ENCODE measurements around the gene AS3MT. TPM values are rescaled to one million over a fixed set of nuclear protein-coding genes. Genes with fewer than 3 reads are reported as not detected.
"Not testable (repeated sequence)": the region's sequence is repeated elsewhere in the genome, so short reads cannot be mapped to it uniquely, and the experiment has no call there.

AS3MT gene
- total RNA-seq, 1 experiment from 2014 or later = 1.2 TPM

GRCh38 chr10:102845352-102845902 is 23.8 kb upstream of the AS3MT start:
- in situ Hi-C loops (cut with HindIII; ENCODE audit: low pct_unique_long_range_greater_than_20kb, low sequenced_read_pairs) = no loop called here
- DNase-seq (ENCODE audit: low read depth) = no peak

- in situ Hi-C loops (cut with HindIII; ENCODE audit: low pct_unique_long_range_greater_than_20kb, low sequenced_read_pairs) = no loop called here
- no peak for DNase-seq (ENCODE audit: low read depth)
These were observed 19.2 kb upstream of the AS3MT start for GRCh38 chr10:102850025-102850518.

- in situ Hi-C loops (cut with HindIII; ENCODE audit: low pct_unique_long_range_greater_than_20kb, low sequenced_read_pairs); DNase-seq (ENCODE audit: low read depth): not testable (repeated sequence)
These were observed 16.0 kb upstream of the AS3MT start for GRCh38 chr10:102853237-102853636.

- DNase-seq (ENCODE audit: low read depth) = peak; percentile 85
- in situ Hi-C loops (cut with HindIII; ENCODE audit: low pct_unique_long_range_greater_than_20kb, low sequenced_read_pairs) = not testable (repeated sequence)
These were observed 13.4 kb upstream of the AS3MT start for GRCh38 chr10:102855731-102856436.

GRCh38 chr10:102856758-102857424 is 12.4 kb upstream of the AS3MT start:
- in situ Hi-C loops (cut with HindIII; ENCODE audit: low pct_unique_long_range_greater_than_20kb, low sequenced_read_pairs) = no loop called here
- DNase-seq (ENCODE audit: low read depth) = no peak

- DNase-seq (ENCODE audit: low read depth) = no peak
- in situ Hi-C loops (cut with HindIII; ENCODE audit: low pct_unique_long_range_greater_than_20kb, low sequenced_read_pairs) = no loop called here
These were observed 9.4 kb upstream of the AS3MT start for GRCh38 chr10:102859911-102860310.

GRCh38 chr10:102863660-102864059 is 5.6 kb upstream of the AS3MT start:
- in situ Hi-C loops (cut with HindIII; ENCODE audit: low pct_unique_long_range_greater_than_20kb, low sequenced_read_pairs) = no loop called here
- no peak for DNase-seq (ENCODE audit: low read depth)

DNA sequence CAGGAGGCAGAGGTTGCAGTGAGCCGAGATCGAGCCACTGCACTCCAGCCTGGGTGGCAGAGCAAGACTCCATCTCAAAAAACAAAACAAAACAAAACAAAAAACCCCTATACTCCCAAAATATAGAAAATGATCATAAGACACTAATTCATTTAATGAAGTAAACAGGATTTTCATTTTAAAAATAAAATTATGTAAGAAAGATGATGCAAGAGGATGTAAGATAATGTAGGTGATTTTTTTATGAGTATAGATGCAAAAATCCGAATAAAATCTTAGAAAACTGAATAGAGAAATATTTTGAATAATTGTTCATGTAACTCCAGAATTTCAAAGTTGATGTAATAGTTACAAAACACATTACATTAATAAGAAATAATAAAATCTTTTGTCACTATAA is 3.6 kb upstream of the AS3MT start:
- in situ Hi-C loops (cut with HindIII; ENCODE audit: low pct_unique_long_range_greater_than_20kb, low sequenced_read_pairs) = no loop called here
- no peak for DNase-seq (ENCODE audit: low read depth)

DNA sequence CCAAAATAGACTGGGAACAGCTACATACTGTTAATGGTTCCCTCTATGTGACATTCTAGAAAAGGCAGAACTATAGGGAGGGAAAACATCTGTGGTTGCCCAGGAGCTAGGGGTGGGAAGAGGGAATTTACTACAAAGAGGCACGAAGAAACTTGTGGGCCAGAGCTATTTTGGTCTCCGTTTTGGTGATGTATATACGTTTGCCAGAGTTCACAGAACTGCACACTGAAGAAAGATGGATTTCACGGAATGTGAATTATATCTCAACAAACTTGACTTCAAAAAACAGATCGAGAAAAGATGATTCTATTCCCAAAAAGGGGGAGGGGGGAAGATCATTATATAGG is 386 bp upstream of the AS3MT start:
- in situ Hi-C loops (cut with HindIII; ENCODE audit: low pct_unique_long_range_greater_than_20kb, low sequenced_read_pairs) = no loop called here
- no peak for DNase-seq (ENCODE audit: low read depth)

DNA sequence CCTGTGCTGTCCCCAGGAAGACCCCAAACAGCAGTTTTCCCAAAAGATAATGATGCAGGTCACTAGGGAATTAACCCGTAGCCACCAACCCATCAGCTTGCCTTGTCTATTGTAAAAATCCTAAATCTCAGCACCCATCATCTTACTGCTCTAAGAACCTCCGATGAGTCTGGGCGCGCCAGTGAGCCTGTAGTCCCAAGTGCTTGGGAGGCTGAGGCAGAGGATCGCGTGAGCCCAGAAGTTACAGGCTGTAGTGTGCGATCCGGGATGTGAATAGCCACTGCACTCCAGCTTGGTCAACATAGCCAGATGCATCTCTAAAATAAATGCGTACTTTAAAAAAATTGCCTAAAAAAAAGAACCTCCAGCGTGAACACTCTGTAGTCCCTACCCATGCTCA is 951 bp downstream of the AS3MT start:
- DNase-seq (ENCODE audit: low read depth) = no peak
- in situ Hi-C loops (cut with HindIII; ENCODE audit: low pct_unique_long_range_greater_than_20kb, low sequenced_read_pairs) = no loop called here

- in situ Hi-C loops (cut with HindIII; ENCODE audit: low pct_unique_long_range_greater_than_20kb, low sequenced_read_pairs) = no loop called here
- DNase-seq (ENCODE audit: low read depth) = no peak
These were observed 2.9 kb downstream of the AS3MT start for GRCh38 chr10:102872163-102872562.

GRCh38 chr10:102876747-102877153 is 7.5 kb downstream of the AS3MT start:
- in situ Hi-C loops (cut with HindIII; ENCODE audit: low pct_unique_long_range_greater_than_20kb, low sequenced_read_pairs) = no loop called here
- no peak for DNase-seq (ENCODE audit: low read depth)

DNA sequence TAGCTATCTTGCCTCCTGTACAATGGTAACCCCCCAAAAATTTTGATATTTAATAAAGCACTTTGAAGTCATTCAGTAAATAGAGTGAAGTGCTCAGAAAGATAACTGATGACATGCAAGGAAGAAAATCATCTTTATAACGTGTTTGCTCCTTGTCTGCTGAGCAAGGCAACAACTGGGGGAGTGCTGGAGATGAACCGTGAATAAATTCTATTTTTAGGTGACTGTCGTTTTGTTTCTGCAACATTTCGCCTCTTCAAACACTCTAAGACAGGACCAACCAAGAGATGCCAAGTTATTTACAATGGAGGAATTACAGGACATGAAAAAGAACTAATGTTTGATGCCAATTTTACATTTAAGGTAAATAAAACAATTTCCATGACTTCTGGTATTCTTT is 9.4 kb downstream of the AS3MT start:
- in situ Hi-C loops (cut with HindIII; ENCODE audit: low pct_unique_long_range_greater_than_20kb, low sequenced_read_pairs) = no loop called here

GRCh38 chr10:102880256-102880655 is 11.0 kb downstream of the AS3MT start:
- no peak for DNase-seq (ENCODE audit: low read depth)
- in situ Hi-C loops (cut with HindIII; ENCODE audit: low pct_unique_long_range_greater_than_20kb, low sequenced_read_pairs) = no loop called here

More for the DNA sequence above, 9.4 kb downstream of the AS3MT start:
- no peak for DNase-seq (ENCODE audit: low read depth)

DNA sequence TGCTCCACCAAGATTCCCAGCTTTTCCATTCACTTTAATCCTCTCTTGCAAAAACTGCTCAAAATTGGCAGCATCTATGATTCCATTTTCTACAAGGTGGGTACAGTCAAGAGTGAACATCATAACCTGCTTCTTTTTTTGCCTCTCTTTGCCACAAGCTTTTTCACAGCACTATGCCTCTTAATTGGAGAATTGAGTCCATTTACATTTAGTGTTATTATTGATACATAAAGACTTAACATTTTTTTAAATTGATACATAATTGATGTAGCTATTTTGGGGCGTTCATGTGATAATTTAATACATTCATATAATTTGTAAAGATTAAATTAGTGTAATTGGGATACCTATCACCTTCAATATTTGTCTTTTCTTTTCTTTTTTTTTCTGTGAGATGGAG is 18.8 kb downstream of the AS3MT start:
- DNase-seq (ENCODE audit: low read depth) = no peak
- in situ Hi-C loops (cut with HindIII; ENCODE audit: low pct_unique_long_range_greater_than_20kb, low sequenced_read_pairs) = no loop called here

DNA sequence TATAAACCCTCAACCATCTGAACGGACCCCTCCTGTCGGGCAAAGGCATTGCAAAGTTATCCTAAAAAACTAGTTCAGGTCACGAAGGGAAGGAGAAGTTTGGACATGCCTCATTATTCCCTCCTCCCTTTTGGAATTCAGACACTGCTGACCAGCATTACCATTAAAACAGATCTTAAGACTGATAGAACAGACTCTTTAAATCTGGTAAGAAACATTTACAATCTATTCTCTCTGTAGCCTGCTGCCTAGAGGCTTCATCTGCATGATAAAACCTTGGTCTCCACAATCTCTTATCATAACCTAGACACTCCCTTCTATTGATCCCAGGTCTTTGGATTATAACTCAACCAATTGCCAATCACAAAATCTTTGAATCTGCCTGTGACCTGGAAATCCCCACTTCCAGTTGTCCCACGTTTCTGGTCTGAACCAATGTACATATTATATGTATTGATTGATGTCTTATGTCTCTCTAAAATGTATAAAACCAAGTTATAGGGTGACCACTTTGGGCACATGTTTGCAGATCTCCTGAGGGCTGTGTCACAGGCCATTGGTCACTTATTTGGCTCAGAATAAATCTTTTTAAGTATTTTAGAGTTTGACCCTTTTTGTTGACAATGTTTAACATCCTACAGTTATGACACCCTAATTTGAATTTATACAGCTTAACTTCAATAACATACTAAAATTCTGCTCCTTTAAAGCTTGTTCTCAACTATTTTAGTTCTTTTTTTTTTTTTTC is 25.4 kb downstream of the AS3MT start:
- no peak for DNase-seq (ENCODE audit: low read depth)
- in situ Hi-C loops (cut with HindIII; ENCODE audit: low pct_unique_long_range_greater_than_20kb, low sequenced_read_pairs) = no loop called here

DNA sequence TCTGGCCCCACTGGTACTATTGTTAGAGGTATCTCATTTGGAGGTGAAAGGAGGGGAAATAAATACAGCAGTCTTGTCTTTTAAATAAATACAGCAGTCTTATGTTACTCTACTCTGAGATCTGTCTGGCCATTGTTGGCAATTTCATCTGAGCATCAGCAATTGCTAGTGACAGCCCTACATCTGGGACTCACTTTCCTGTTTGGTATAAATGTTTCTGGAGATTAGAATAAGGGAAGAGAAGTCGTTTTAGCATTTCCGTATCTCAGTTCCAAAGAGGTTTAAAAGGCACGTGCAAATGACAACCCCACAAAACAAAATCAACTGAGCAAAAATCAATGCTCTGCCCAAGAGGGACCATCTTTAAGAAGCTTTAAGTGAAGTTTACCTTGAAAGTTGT is 30.7 kb downstream of the AS3MT start:
- no peak for DNase-seq (ENCODE audit: low read depth)

DNA sequence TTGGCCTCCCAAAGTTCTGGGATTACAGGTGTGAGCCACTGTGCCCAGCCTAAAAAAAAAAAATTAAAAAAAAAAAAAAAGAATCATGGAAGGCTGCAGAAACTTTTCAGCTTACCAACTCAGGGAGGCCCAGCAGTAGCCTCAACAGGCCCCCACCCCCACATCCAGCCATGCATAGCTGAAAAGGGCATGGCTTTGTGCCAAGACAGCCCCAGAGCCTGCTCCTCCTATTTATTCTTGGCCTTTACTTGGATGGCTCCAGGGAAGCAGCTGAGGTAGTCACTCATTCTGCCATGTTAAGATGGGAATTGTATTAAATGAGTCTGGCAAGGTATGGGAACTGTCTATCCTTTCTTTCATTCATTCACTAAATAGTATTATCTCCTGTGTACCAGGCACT is 35.1 kb downstream of the AS3MT start:
- DNase-seq (ENCODE audit: low read depth) = no peak
- in situ Hi-C loops (cut with HindIII; ENCODE audit: low pct_unique_long_range_greater_than_20kb, low sequenced_read_pairs) = no loop called here

More for the DNA sequence above, 30.7 kb downstream of the AS3MT start:
- in situ Hi-C loops (cut with HindIII; ENCODE audit: low pct_unique_long_range_greater_than_20kb, low sequenced_read_pairs) = no loop called here

DNA sequence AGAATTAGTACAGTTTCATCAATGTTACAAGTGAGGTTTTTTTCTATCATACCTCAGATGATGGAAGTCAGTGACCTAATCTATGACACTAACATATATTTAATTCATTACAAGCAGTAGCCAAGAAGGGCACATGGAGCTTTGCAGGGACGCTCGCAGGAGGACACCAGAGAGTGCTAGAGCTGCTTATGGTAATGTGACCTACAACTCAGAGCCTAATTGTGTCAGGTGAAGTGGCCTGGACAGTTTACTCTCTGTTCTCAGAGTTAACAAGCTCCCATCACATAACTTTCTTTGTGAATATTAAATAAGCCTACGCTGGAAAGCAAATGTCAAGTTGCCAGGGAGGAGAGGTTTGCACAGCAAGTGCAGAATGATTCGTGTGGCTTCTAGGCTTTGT is 37.2 kb downstream of the AS3MT start:
- no peak for DNase-seq (ENCODE audit: low read depth)
- in situ Hi-C loops (cut with HindIII; ENCODE audit: low pct_unique_long_range_greater_than_20kb, low sequenced_read_pairs) = no loop called here

Data from Caki2 (cell line).